NCI-H2107 (cell line): ENCODE results near the gene CCDC91.
"Not testable (repeated sequence)": the region's sequence is repeated elsewhere in the genome, so short reads cannot be mapped to it uniquely, and the experiment has no call there.

Experiments
- DNase-seq: peaks from one replicate; lab custom pipeline; 2025; lab: John Stamatoyannopoulos, UW

CCDC91 gene

DNA sequence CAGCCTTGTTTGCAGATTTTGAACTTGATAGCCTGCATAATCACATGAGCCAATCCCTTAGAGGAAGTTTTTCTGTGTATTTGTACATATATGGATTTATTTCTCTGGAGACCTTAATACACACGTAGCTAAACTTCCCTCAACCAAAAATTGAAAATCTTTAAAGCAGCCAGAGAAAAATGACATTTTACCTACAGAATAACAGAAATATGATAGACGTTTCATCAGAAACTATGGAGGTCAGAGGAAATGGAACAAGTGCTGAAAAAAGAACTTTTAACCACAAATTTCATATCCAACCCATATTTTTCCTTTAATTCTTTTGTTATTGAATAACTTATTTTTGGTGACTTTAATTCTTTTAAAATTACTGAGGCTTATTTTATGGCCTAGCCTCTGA is 177.7 kb downstream of the CCDC91 start:
- DNase-seq: no peak

DNA sequence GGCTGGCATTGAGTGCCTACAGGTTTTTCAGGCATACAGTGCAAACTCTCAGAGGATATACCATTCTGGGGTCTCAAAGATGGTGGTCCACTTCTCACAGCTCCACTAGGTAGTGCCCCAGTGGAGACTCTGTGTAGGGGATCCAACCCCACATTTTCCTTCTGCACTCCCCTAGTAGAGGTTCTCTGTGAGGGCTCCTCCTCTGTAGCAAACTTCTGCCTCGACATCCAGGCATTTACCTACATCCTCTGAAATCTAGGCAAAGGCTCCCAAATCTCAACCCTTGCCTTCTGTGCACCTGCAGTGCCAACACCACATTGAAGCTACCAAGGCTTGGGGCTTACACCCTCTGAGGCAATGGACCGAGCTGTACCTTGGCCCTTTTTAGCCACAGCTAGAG is 179.2 kb downstream of the CCDC91 start:
- no peak for DNase-seq

DNA sequence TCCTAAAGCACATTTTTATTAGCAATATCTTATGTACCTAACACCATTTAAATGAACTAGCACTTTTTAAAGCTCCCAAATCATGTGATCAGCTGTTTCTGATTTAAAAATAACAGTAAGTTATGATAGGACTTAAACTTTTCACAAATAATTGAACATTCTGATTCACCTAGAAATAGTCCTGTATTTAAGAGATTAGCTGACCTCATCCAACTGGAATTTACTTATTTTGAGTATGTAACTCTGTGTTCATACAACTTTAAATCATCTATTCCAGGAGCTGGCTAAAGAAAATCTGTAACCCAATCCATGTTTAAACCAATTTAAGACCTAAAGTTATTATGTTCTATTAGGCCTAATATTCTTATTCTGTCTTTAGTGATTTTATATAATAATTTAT is 184.3 kb downstream of the CCDC91 start:
- no peak for DNase-seq

DNA sequence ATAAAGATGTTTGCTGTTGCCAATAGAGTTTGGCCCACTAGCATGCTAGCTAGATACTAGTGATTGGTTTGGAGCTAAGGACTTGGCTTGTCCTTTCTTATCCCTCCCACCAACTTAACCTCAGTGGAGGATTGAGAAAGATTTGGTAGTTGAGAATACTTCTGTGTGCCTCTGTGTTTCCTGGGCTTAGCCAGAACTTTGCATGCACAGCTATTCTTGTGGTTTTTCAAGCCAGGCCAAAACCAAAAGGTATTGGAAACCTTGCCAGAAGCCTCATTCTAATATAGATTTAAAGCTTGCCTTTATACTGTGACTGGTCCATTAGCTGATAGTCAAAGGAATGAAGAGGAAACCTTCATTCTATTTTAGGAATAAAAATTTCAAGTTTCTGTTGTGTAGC is 188.5 kb downstream of the CCDC91 start:
- DNase-seq: no peak

DNA sequence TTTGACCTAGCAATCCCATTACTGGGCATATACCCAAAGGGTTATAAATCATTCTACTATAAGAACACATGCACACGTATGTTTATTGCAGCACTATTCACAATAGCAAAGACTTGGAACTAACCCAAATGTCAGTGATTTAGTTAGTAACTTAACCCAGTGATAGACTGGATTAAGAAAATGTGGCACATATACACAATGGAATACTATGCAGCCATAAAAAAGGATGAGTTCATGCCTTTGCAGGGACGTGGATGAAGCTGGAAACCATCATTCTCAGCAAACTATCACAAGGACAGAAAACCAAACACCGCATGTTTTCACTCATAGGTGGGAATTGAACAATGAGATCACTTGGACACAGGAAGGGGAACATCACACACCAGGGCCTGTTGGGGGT is 189.5 kb downstream of the CCDC91 start:
- DNase-seq: not testable (repeated sequence)

DNA sequence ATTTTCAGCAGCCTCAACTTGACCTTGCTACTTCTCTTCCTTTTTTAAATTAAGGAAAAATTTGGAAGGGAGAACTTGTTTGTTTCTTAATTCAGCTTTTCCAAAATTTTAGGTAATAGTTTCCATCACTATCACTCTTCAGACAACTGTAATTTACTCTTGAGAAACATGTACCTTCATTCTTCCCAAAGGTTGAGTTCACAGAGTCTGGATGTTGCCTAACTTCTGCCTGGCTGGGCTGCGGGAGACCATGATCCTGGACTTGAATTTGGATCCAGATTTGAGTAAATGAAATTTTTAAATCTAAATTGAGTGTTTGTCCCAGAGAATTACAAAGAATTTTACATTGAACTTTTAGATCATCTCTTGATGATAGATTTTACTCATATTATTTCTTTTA is 193.1 kb downstream of the CCDC91 start:
- DNase-seq: no peak

DNA sequence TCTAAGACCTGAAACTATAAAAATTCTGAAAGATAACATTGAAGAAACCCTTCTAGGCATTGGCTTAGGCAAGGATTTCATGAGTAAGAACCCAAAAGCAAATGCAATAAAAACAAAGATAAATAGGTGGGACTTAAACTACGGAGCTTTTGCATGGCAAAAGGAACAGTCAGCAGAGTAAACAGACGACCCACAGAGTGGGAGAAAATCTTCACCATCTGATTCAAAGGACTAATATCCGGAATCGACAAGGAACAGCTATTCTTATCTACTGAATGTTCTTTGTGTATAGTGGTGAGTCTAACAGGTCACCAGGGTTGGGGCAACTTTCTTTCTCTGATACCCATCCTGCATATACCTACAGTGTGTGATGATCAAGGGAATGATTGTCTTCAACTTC is 198.6 kb downstream of the CCDC91 start:
- no peak for DNase-seq

DNA sequence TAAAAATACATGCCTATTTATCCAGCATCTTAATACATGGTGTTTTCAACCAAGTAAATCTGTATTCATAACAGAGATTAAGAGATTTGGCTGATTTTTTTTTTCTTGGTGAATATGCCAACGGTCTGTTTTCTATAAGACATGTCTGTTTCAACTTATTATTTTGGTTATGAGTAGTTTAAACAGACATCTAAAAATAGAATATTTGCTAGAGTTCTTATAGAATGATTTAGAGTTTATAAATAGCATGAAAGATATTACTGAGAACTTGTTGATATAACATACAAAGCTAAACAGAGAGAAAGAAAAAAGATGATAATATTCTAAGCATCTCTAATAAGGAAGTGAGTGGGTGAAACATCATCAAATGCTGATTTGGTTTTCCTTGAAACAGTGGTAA is 199.9 kb downstream of the CCDC91 start:
- DNase-seq: no peak

DNA sequence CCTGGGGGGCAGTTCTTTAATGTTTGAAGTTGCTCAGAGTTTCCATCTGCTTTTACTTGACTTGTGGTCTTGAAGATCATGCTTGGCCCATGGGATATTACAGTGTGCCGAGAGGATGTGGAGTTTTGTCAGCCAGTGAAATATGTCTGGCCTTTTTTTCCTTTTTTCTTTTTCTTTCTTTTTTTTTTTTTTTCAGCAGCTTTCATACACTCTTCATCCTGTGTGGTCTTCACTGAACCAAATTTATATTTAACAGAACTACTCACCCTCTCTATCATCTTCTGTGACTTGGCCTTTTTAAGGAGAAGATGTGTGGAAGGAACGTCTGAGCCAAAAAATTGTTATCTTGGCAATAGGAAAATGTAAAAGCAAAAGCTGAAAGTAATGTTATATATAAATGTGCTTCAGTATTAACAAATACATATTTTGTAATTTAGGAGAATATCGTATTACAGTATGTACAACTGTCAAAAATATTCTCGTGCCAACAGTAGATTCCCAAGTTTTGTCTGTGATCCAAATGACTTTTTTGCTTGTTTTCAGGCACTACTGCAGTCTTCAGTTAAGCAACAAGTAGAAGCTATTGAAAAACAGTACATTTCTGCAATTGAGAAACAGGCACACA is 200.6 kb downstream of the CCDC91 start:
- no peak for DNase-seq

DNA sequence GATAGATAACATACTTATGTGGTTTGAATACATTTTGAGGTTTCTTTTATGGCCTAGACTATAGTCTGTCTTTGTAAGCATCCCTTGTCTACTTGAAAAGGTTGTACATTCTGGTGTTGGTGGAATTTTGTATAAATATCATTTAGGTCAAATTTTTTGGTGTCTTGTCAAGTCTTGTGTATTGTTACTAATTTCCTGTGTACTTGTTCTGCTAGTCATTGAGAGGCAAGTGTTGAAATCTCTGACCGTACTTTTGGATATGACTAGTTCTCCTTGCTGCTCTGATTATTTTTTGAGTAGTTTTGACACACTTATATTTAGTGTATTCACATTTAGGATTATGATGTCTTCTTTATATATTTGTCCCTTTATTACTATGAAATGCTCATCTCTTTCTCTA is 219.6 kb downstream of the CCDC91 start:
- DNase-seq: no peak

DNA sequence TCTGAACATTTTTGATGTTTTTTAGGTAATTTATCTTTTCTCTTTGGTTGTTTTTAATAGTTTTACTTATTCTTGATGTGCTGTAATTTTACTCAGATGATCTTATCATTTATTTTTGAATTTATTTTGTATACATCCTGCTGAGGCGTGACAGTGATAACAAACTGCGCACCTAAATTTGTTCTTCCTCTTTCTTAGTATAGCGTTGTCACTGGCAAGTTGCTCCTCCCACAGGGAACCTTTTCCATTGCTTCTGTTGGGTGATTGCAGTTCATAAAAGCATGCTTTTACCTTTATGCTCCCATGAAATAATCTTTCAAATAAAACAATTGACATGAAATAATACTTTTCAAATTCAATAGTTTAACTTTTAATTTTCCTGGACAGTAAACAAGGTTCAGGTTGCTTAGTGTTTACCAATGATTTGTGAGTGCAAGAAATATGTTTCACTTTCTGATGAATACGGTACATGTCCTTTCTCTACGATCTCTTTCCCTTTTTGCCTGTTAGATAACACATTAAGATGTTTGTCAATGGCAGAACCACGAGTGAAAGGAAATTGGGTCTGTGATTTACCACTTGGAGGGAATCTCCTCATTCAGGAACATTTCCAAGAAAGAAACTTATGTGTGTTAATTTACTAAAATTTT is 223.3 kb downstream of the CCDC91 start:
- no peak for DNase-seq

DNA sequence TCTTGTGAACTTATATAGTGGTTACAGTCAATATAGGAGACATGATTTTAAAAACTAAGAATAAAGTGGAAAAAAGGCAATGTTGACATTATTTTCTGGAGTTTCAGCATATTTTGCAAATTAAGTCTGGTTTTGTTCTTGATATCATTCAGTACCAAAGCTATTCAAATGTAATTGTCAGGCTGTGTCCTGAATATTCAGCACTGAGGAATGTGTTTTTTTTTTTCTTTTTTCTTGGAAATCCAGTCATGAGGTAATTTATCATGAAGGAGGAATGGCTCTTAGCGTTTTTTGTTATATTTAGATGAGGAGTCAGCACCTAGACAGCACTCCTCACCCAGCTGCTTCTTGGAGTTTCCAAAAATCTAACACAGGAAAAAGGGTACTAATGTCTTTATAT is 225.5 kb downstream of the CCDC91 start:
- no peak for DNase-seq

DNA sequence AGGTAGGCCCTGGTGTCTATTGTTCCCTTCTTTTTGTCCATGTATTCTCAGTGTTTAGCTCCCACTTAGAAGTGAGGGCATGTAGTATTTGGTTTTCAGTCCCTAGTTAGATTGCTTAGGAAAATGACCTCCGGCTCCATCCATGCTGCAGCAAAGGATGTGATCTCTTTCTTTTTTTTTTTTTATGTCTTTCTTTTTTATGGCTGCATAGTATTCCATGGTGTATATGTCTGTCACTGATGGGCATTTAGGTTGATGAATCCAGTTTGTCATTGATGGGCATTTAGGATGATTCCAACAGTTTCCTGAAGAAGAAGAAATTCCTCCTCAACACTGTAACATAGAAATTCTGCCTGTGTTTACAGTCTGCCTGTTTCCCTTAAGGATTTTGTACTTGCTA is 231.1 kb downstream of the CCDC91 start:
- DNase-seq: no peak

DNA sequence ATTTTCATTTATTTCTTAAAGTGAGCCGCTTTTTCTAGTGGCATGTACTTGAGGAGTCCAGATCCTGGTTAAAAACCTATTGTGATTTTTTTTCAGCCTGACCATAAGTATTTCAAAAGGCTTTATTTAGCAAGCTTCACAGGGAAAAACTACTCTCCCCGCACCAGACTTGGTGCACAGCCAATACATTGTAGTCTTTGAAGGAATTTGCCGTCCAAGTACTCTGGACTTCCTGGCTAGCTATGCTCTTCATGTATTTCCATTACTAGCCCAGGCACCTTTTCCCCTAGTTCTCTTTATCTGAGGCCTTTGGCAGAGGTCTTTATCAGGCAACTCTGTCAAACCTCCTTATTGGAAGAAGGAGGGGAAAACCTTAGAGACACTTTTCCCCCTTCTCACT is 234.7 kb downstream of the CCDC91 start:
- no peak for DNase-seq

DNA sequence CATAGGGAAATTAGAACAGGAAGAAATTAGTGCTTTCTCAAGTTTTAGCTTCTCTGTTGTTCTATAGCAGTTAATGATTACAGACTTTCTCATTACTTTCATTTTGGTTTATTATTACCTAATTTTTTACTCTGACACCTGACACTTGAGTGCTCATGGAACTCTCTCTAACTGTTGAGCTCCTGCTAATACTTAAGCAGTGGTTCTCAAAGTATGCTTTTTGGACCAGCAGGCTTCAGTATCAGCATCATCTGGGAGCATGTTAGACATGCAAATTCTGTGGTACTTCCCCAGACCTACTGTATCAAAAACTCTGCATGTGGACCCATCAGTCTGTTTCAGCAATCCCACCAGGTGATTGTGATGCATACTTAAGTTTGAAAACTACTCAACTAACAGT is 235.3 kb downstream of the CCDC91 start:
- no peak for DNase-seq

DNA sequence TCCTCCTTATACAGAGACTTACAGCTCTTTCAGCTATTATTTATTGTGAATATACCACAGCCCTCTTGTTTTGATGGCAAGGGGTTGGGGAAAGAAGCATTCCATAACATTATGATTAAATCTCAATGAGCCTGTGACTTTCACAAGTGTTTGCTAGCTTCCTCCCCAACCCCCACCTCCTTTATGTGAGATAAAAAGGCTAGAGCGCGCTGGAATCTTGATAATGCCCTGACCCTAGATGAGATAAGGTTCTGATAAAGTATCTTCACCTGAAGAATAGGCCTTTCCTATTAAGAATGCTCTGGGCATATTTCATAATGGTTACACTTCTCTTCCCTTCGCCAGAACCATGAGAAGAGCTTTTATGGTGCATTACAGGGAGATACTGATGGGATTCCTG is 236.8 kb downstream of the CCDC91 start:
- no peak for DNase-seq

DNA sequence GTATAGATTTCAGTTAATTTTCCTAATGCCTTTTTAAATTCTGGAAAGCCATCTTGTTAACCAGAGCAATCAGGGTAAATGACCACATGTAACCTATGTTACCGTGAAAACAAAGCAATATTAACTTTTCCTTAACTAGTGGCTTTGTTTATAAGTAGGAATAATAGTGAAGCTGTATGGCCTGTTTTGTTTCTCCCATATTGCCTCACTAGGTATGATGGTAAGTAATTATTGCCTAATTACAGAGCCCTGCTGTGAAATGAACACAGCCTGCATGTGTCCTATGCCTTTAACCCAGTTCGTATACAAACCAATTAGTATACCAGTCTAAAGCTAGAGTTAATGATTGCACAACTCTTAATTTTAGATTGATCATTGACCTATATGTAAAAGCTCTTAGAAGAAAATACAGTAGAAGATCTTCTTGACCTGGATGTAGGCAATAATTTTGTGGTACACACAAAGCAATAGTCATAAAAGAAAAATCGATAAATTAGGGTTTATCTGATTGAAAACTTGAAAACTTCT is 249.9 kb downstream of the CCDC91 start:
- no peak for DNase-seq

DNA sequence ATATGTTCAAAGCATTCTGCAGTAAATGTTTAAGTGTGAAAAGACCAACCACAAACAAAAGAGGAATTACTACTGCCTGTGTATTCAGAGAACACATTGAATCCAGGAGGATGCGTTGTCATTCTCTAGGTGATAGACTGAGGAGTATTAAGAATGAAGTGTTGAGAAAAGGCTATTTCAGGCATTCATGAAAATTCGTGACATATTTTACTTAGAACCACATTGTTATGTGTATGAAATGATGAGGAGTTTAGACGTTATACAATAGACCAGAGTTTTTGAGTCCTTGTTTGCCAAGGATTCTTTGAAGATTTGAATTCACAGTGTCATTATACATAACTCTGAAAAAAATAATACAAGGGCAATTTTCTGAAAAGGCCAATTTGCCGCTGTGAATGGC is 251.8 kb downstream of the CCDC91 start:
- DNase-seq: no peak

DNA sequence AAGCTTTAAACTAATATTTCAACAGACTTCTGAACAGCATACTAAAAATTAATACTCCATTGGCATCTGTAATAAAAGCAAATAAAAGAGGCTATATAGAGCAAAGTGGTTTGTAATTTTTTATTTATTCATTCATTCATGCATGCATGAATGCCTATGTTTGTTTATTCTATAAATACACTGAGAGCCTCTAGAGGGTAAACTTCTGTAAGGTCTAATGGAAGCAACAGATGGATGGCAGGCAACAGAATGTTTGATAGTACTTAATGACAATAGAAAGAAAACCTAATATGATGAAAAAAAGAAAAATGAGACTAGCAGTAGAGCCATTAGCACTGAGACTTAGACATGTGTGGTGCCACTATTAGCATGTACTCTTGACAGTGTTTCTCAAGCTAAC is 253.1 kb downstream of the CCDC91 start:
- no peak for DNase-seq

DNA sequence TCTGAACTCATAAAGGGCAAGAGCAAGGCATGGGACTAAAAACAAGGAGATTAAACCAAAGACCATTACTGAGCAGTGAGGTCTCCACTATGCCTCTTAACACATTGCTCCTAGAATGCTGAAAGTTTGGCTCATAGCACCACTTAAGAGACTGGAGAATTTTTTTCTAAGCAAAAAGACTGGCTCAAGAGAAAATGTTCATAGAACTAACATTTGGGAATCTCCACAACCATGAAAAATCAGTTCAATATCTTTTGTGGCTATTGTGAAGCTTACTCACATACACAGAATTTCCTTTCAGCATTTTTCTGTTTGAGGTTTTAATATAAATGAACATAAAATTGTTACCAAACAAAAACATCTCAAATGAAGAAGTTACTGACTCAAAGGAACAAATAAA is 255.8 kb downstream of the CCDC91 start:
- DNase-seq: no peak

DNA sequence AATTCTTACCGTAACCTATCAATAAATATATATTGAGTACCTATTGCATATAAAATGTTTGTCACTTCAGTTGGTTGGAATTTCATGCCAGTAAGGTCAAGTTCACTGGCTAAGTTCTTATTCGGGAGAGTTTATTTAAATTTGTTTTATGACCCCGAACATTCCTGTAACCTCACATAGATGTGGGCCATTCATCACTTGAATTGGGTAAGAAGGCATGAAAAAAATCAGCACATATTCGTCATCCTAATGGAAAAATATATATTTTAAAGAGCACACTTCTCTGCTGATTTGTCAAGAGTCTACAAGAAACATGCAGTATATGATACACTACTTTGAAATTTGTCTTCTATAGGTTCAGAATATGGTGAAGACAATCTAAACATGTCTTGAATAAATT is 263.4 kb downstream of the CCDC91 start:
- no peak for DNase-seq

DNA sequence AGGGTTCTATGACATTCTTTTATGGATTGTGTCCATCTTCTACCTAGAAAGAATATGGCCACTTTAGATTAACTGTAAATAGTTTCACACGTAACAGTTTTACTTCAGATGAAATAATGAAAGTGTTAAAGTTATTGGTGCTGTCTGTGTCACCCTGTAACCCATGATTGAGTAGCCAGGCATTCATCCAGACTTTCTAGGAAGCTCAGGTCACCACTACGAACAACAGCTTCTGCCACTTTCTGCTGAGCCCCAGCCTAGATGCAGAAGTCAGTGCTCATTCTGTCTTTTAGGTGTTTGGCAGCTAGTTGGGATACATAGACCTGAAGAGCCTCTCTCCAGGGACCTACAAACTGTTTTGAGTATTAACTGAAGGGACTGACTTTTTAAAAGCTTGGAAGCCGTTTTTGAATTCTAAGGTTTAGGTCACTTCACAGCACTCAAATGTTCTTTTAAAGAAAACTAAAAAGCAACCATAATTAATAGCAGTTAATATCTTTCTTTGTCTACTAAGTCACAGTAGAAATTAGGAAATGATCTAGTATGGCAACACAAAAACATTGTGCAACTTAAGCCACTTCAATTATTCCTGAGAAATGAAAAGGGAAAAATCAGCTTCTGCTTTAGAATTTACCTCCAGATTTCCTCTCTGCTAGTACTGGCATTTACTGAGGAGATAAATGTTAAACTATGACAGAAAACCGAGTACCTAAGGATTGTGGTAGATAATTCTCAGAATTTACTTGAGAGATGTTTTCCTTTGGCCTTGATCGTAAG is 266.9 kb downstream of the CCDC91 start:
- no peak for DNase-seq

DNA sequence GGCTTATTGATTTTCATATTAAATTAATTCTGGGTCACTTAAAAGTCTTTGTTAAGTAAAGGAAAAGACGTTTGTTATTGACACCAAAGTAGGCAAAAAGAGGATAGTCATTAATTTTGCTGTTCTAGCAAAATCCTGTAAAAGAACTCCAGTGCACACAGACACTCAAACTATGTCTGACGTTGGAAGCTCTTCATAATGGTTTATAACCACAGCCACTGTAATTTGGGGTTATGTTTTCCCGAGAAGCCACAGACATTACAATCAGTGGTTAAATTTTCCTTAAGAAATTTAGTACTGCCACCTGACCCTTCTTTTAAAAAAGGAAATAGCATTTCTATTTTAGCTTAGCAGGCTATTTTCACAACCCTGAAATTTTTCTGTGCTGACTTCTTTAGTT is 267.5 kb downstream of the CCDC91 start:
- no peak for DNase-seq
